ENCODE measurements around the gene ENOX1. TPM values are rescaled to one million over a fixed set of nuclear protein-coding genes. Genes with fewer than 3 reads are reported as not detected.

ENOX1 gene
- total RNA-seq, 1 experiment from 2014 or later, result 0.26 TPM

- Mint-ChIP-seq H3K27me3 (ENCODE audit: low read depth) (no peaks in the 10 kb centered on the region), H3K36me3 (no peaks in the 10 kb centered on the region), H3K9me3 (no peaks in the 10 kb centered on the region), H3K4me1 (no peaks in the 10 kb centered on the region), H3K27ac (no peak overlapping the region), H3K4me3 (no peak overlapping the region)
- ChIA-PET CTCF (no interaction called here), POLR2A (no interaction called here)
- DNase-seq (ENCODE audit: low spot score) (no peak), ATAC-seq (no peak)
- no peak for TF ChIP-seq SOX15 (CRISPR knock-in tag; IDR thresholded peaks at IDR 0.05)
- TF ChIP-seq ESRRA (CRISPR knock-in tag; IDR thresholded peaks at IDR 0.05; ENCODE audit: borderline replicate concordance), result no peak
- no peak for TF ChIP-seq MYBL2 (CRISPR knock-in tag; IDR thresholded peaks at IDR 0.05)
- TF ChIP-seq ZNF232 (CRISPR knock-in tag; IDR thresholded peaks at IDR 0.05), result no peak
- TF ChIP-seq AR (CRISPR knock-in tag; IDR thresholded peaks at IDR 0.05), result no peak
- TF ChIP-seq ZNF219 (CRISPR knock-in tag; IDR thresholded peaks at IDR 0.05; ENCODE audit: borderline replicate concordance), result no peak
- TF ChIP-seq PRDM15 (CRISPR knock-in tag; IDR thresholded peaks at IDR 0.05), result no peak
- no peak for TF ChIP-seq PREB (CRISPR knock-in tag; IDR thresholded peaks at IDR 0.05; ENCODE audit: borderline replicate concordance)
- no peak for TF ChIP-seq MLX (CRISPR knock-in tag; IDR thresholded peaks at IDR 0.05)
- TF ChIP-seq HMGA2 (CRISPR knock-in tag; IDR thresholded peaks at IDR 0.05), result no peak
- TF ChIP-seq ZNF396 (CRISPR knock-in tag; IDR thresholded peaks at IDR 0.05; ENCODE audit: borderline replicate concordance), result no peak
- TF ChIP-seq NFATC4 (CRISPR knock-in tag; IDR thresholded peaks at IDR 0.05), result no peak
- no peak for TF ChIP-seq ZNF121 (CRISPR knock-in tag; IDR thresholded peaks at IDR 0.05)
- no peak for TF ChIP-seq ZMAT4 (CRISPR knock-in tag; IDR thresholded peaks at IDR 0.05)
- no peak for TF ChIP-seq CDX4 (CRISPR knock-in tag; IDR thresholded peaks at IDR 0.05; ENCODE audit: borderline replicate concordance)
- TF ChIP-seq ZNF138 (CRISPR knock-in tag; conservative IDR thresholded peaks at IDR 0.05), result no peak
- no peak for TF ChIP-seq ZNF263 (CRISPR knock-in tag; IDR thresholded peaks at IDR 0.05; ENCODE audit: low read depth)
- TF ChIP-seq CREB1 (CRISPR knock-in tag; IDR thresholded peaks at IDR 0.05), result no peak
Measured at GRCh38 chr13:43652760-43653159, 134.0 kb downstream of the ENOX1 start.
